Muscle of leg (tissue), 11 donors: ENCODE results near the gene SYT6. TPM values are rescaled to one million over a fixed set of nuclear protein-coding genes. Genes with fewer than 3 reads are reported as not detected.
A peak's percentile ranks its signal among the peaks of the same experiment; 100 is the strongest.

Experiments used
- DNase-seq: peaks from one replicate; pipeline ENCODE4 v3.0.0; 2013
- H3K27ac ChIP-seq: one replicate; pipeline ENCODE4 v1.5.1; 2013; ENCODE audit warnings: mild to moderate bottlenecking, low read length, control low read depth
- H3K27me3 ChIP-seq: one replicate; pipeline ENCODE4 v1.6.1; 2013; ENCODE audit warnings: low read length; ENCODE audit not compliant: control insufficient read depth, insufficient read depth
- H3K36me3 ChIP-seq: one replicate; pipeline ENCODE4 v1.6.1; 2013; ENCODE audit warnings: low read length; ENCODE audit not compliant: control insufficient read depth, insufficient read depth
- H3K4me1 ChIP-seq: one replicate; pipeline ENCODE4 v1.6.1; 2013; ENCODE audit warnings: low read length; ENCODE audit not compliant: control insufficient read depth, insufficient read depth
- H3K4me3 ChIP-seq: one replicate; pipeline ENCODE4 v1.5.1; 2013; ENCODE audit warnings: low read length, control low read depth
- H3K9me3 ChIP-seq: replicated peaks from 2 replicates; pipeline ENCODE4 v1.6.1; 2013; ENCODE audit warnings: low read depth, low read length; ENCODE audit not compliant: control insufficient read depth
- WGBS: methylation state at CpG from one replicate; pipeline ENCODE4 v1.1.5; 2013; ENCODE audit warnings: missing lambda C conversion rate; ENCODE audit not compliant: insufficient coverage; 5-methylcytosine and 5-hydroxymethylcytosine counted together
- polyA plus RNA-seq, 8 donors: library from polyadenylated mRNA; unstranded; fragments of 120-200 nt; gene quantifications; one replicate each; pipeline versions ENCODE4 v1.2.1 to v1.2.3, GENCODE V29; 2013; ENCODE audit warnings: inconsistent platforms in 1 of 8, low replicate concordance in 1 of 8; ENCODE audit not compliant: insufficient read length in 8 of 8, insufficient read depth in 1 of 8
- total RNA-seq: library from RNA; stranded (reverse); fragments of 120-200 nt; gene quantifications from one replicate; pipeline ENCODE4 v1.2.4, GENCODE V29; 2013

Gene SYT6
- total and polyA plus RNA-seq, 9 donors: 0.40 to 1.5 (median 1.3) TPM

DNA sequence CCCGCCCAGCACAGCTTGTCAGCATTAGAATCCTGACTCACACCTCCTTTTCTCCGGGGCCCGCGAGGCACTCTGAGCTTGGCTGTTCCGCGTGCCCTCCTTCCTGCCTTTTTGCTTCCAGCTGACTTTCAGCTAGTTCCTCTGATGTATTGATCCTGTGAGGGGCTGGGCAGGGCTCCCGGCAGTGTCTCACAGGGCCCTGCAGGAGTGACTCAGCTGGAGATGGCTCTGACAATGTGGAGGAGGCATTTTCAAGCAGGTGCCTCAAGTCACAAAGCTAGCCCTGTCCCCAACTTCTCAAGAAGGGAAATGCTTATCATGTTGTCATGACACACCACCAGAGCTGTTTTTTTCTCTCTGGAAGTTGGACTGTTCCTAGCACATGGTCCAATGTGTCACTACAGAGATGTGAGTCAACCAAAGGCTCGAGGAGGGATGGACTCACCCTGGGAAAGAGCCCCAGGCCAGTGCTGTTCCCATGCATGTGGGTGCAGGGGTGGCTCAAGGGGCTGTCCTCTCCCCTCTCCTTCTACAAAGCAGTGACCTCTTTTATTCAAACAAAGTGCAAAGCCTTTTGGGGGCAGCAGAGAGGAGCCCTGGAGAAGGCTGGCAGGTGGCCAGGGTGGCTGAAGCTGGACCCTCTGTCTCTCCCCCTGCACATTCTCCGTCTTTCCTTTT is 30.6 kb downstream of the SYT6 start:
- WGBS: 48% methylated on average over 8 of the region's 9 CpGs
- Histone ChIP-seq H3K27ac (no peak overlapping the region), H3K9me3 (no peaks in the 10 kb centered on the region), H3K36me3 (no peaks in the 10 kb centered on the region), H3K4me3 (no peak overlapping the region), H3K4me1 (peaks cover 21% of the 10 kb centered on the region), H3K27me3 (no peaks in the 10 kb centered on the region)
- no peak for DNase-seq

DNA sequence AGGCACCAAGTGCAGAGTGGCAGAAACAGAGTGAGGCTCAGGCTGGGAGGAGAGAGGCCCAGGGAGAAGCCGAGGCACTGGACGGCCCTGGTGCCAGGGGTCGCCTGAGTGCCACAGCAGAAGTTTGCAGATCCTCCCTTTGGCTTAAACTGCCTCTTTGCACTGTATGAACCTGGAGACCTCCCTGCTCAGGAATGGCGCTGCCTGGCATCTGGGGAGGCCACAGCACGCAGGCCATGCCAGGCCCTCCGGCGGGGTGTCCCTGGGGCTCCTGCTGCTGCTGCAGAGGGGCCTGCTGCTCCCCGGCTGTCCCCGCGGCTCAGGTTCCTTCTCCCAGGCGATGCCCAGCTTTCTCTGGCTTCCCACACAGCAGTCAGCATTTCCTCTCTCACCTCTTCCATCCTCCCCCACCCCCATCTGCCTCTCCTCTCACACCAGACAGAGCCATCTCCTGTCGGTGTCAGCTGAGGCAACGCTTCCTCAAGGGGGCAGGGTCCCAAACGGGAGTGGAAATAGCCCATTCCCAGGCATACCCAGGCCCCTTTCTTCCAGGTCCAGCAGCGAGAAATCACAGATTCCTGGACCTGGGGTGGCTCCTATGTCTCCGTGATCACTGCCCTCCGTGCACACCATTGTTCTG is 35.2 kb downstream of the SYT6 start:
- no peak overlapping the region for H3K27ac ChIP-seq
- H3K36me3 ChIP-seq: no peaks in the 10 kb centered on the region
- H3K4me1 ChIP-seq: peaks cover 23% of the 10 kb centered on the region
- H3K27me3 ChIP-seq: no peaks in the 10 kb centered on the region
- no peak overlapping the region for H3K4me3 ChIP-seq
- WGBS: 45% methylated on average over 13 of the region's 17 CpGs
- no peaks in the 10 kb centered on the region for H3K9me3 ChIP-seq
- no peak for DNase-seq

- DNase-seq: no peak
- Histone ChIP-seq H3K27ac (no peak overlapping the region), H3K9me3 (no peaks in the 10 kb centered on the region), H3K36me3 (no peaks in the 10 kb centered on the region), H3K4me3 (no peak overlapping the region), H3K4me1 (peaks cover 17% of the 10 kb centered on the region), H3K27me3 (no peaks in the 10 kb centered on the region)
- WGBS: 66% methylated on average over 5 of the region's 8 CpGs
Observed at GRCh38 chr1:114117654-114118053, 36.0 kb downstream of the SYT6 start.

GRCh38 chr1:114116086-114116485 is 37.6 kb downstream of the SYT6 start:
- Histone ChIP-seq H3K27ac (no peak overlapping the region), H3K4me1 (peaks cover 17% of the 10 kb centered on the region), H3K9me3 (no peaks in the 10 kb centered on the region), H3K4me3 (no peak overlapping the region), H3K27me3 (no peaks in the 10 kb centered on the region), H3K36me3 (no peaks in the 10 kb centered on the region)
- WGBS: 72% methylated on average over 4 of the region's 6 CpGs
- no peak for DNase-seq

- DNase-seq: no peak
- no peak overlapping the region for H3K27ac ChIP-seq
- 79% methylated on average over 6 of the region's 8 CpGs for WGBS
Observed at GRCh38 chr1:114114185-114115094, 39.2 kb downstream of the SYT6 start.

GRCh38 chr1:114113411-114114184 is 40.1 kb downstream of the SYT6 start:
- no peak overlapping the region for H3K4me3 ChIP-seq
- no peak overlapping the region for H3K27ac ChIP-seq
- DNase-seq: peak; percentile 73
- H3K4me1 ChIP-seq: peaks cover 20% of the 10 kb centered on the region
- H3K9me3 ChIP-seq: no peaks in the 10 kb centered on the region
- 59% methylated on average over 6 of the region's 10 CpGs for WGBS
- H3K36me3 ChIP-seq: no peaks in the 10 kb centered on the region
- no peaks in the 10 kb centered on the region for H3K27me3 ChIP-seq

More at GRCh38 chr1:114114185-114115094, 39.2 kb downstream of the SYT6 start:
- Histone ChIP-seq H3K9me3 (no peaks in the 10 kb centered on the region), H3K4me1 (peaks cover 17% of the 10 kb centered on the region), H3K36me3 (no peaks in the 10 kb centered on the region), H3K4me3 (no peak overlapping the region), H3K27me3 (no peaks in the 10 kb centered on the region)

- WGBS: 72% methylated on average over 3 of the region's 4 CpGs
- H3K4me1 ChIP-seq: peaks cover 18% of the 10 kb centered on the region
- no peak overlapping the region for H3K4me3 ChIP-seq
- no peak for DNase-seq
- H3K27ac ChIP-seq: no peak overlapping the region
- H3K9me3 ChIP-seq: no peaks in the 10 kb centered on the region
- no peaks in the 10 kb centered on the region for H3K27me3 ChIP-seq
- no peaks in the 10 kb centered on the region for H3K36me3 ChIP-seq
Observed at GRCh38 chr1:114112775-114113174, 40.9 kb downstream of the SYT6 start.

GRCh38 chr1:114111731-114112641 is 41.7 kb downstream of the SYT6 start:
- 77% methylated on average over 17 of the region's 23 CpGs for WGBS
- no peak for DNase-seq
- Histone ChIP-seq H3K4me3 (no peak overlapping the region), H3K9me3 (no peaks in the 10 kb centered on the region), H3K4me1 (peaks cover 15% of the 10 kb centered on the region), H3K27ac (no peak overlapping the region), H3K27me3 (no peaks in the 10 kb centered on the region), H3K36me3 (no peaks in the 10 kb centered on the region)

GRCh38 chr1:114109981-114110380 is 43.7 kb downstream of the SYT6 start:
- H3K27me3 ChIP-seq: no peaks in the 10 kb centered on the region
- peaks cover 25% of the 10 kb centered on the region for H3K4me1 ChIP-seq
- WGBS: 94% methylated on average over 2 of the region's 2 CpGs
- no peaks in the 10 kb centered on the region for H3K36me3 ChIP-seq
- no peak overlapping the region for H3K4me3 ChIP-seq
- no peak overlapping the region for H3K27ac ChIP-seq
- no peaks in the 10 kb centered on the region for H3K9me3 ChIP-seq
- no peak for DNase-seq
